ENCODE results near the gene DLG2.
"Not testable (repeated sequence)": the region's sequence is repeated elsewhere in the genome, so short reads cannot be mapped to it uniquely, and the experiment has no call there.

Gene DLG2

GRCh38 chr11:85619499-85619898 lies 7.6 kb downstream of the DLG2 start:
- DNase-seq (ENCODE audit: low spot score), result no peak
- no peak for TF ChIP-seq CTCF (IDR thresholded peaks at IDR 0.05; ENCODE audit: borderline replicate concordance, control extremely low read depth, extremely low read depth, insufficient read depth, missing control alignments)
- in situ Hi-C loops (cut with MboI; ENCODE audit: low sequenced_read_pairs, unreplicated experiment), result no loop called here

- DNase-seq (ENCODE audit: low spot score); in situ Hi-C loops (cut with MboI; ENCODE audit: low sequenced_read_pairs, unreplicated experiment): not testable (repeated sequence)
Measured at GRCh38 chr11:85611643-85612042, 15.5 kb downstream of the DLG2 start.

GRCh38 chr11:85609286-85609685 lies 17.9 kb downstream of the DLG2 start:
- in situ Hi-C loops (cut with MboI; ENCODE audit: low sequenced_read_pairs, unreplicated experiment); DNase-seq (ENCODE audit: low spot score): not testable (repeated sequence)

- DNase-seq (ENCODE audit: low spot score); in situ Hi-C loops (cut with MboI; ENCODE audit: low sequenced_read_pairs, unreplicated experiment): not testable (repeated sequence)
Measured at GRCh38 chr11:85608621-85609020, 18.5 kb downstream of the DLG2 start.

- in situ Hi-C loops (cut with MboI; ENCODE audit: low sequenced_read_pairs, unreplicated experiment); DNase-seq (ENCODE audit: low spot score): not testable (repeated sequence)
Measured at GRCh38 chr11:85606237-85606636, 20.9 kb downstream of the DLG2 start.

- no peak for TF ChIP-seq CTCF (IDR thresholded peaks at IDR 0.05; ENCODE audit: borderline replicate concordance, control extremely low read depth, extremely low read depth, insufficient read depth, missing control alignments)
- no peak for DNase-seq (ENCODE audit: low spot score)
- in situ Hi-C loops (cut with MboI; ENCODE audit: low sequenced_read_pairs, unreplicated experiment), result no loop called here
Measured at GRCh38 chr11:85603220-85603619, 23.9 kb downstream of the DLG2 start.

- DNase-seq (ENCODE audit: low spot score), result no peak
- in situ Hi-C loops (cut with MboI; ENCODE audit: low sequenced_read_pairs, unreplicated experiment), result no loop called here
- TF ChIP-seq CTCF (IDR thresholded peaks at IDR 0.05; ENCODE audit: borderline replicate concordance, control extremely low read depth, extremely low read depth, insufficient read depth, missing control alignments), result no peak
Measured at GRCh38 chr11:85602526-85603213, 24.5 kb downstream of the DLG2 start.

GRCh38 chr11:85599083-85599482 lies 28.1 kb downstream of the DLG2 start:
- no peak for DNase-seq (ENCODE audit: low spot score)
- in situ Hi-C loops (cut with MboI; ENCODE audit: low sequenced_read_pairs, unreplicated experiment), result loop anchor here (25.0 kb wide), 2 partner anchors 812 to 1037 kb away; no protein-coding TSS in a partner anchor
- no peak for TF ChIP-seq CTCF (IDR thresholded peaks at IDR 0.05; ENCODE audit: borderline replicate concordance, control extremely low read depth, extremely low read depth, insufficient read depth, missing control alignments)

- TF ChIP-seq CTCF (IDR thresholded peaks at IDR 0.05; ENCODE audit: borderline replicate concordance, control extremely low read depth, extremely low read depth, insufficient read depth, missing control alignments), result no peak
- no peak for DNase-seq (ENCODE audit: low spot score)
- in situ Hi-C loops (cut with MboI; ENCODE audit: low sequenced_read_pairs, unreplicated experiment), result loop anchor here (25.0 kb wide), 2 partner anchors 810 to 1035 kb away; no protein-coding TSS in a partner anchor
Measured at GRCh38 chr11:85596886-85597285, 30.3 kb downstream of the DLG2 start.
